ENCODE measurements around the gene SRD5A3. TPM values are rescaled to one million over a fixed set of nuclear protein-coding genes. Genes with fewer than 3 reads are reported as not detected.
A peak's percentile ranks its signal among the peaks of the same experiment; 100 is the strongest.

Gene SRD5A3
- total and polyA plus RNA-seq, 10 of the 15 experiments (the other 5 are each of a cell fraction or from before 2014, with no cell fraction given), result 1.6 to 20.4 (median 6.1) TPM

GRCh38 chr4:55409468-55410171, 63.6 kb downstream of the SRD5A3 start:
- Histone ChIP-seq H4K20me1 (ENCODE audit: control insufficient read depth, insufficient read depth) (peaks cover 3% of the 10 kb centered on the region; the same call in 1 of the 2 replicates), H3K4me2 (ENCODE audit: control insufficient read depth, insufficient read depth) (peak overlapping the region; percentile 11; the same call in 1 of the 2 replicates), H3K4me3 (no peak overlapping the region), H3K9me3 (replicated peaks; ENCODE audit: control insufficient read depth, insufficient read depth, low read length) (no peaks in the 10 kb centered on the region), H2AFZ (ENCODE audit: control insufficient read depth, low read depth, low read length) (no peak overlapping the region), H3K79me2 (ENCODE audit: control insufficient read depth, insufficient read depth, low read length) (peaks cover 67% of the 10 kb centered on the region), H3K4me1 (ENCODE audit: control insufficient read depth, insufficient read depth, low read length) (no peaks in the 10 kb centered on the region), H3K27me3 (replicated peaks in 1 of 2; ENCODE audit: control insufficient read depth in 2 of 2, insufficient read depth in 2 of 2, low read length in 1 of 2) (no peaks in the 10 kb centered on the region), H3K9ac (ENCODE audit: control insufficient read depth, insufficient read depth, low read length) (no peak overlapping the region), H3K36me3 (ENCODE audit: control insufficient read depth in 2 of 2, insufficient read depth in 2 of 2, low read length in 1 of 2) (peaks cover 2 to 15% of the 10 kb centered on the region in 2 experiments; a peak in 3 of 4 replicates), H3K27ac (ENCODE audit: control insufficient read depth, insufficient read depth) (no peak overlapping the region)
- in situ Hi-C loops (cut with MboI), result loop anchor here (10.0 to 25.0 kb wide), 2 partner anchors 325 to 453 kb away; partner anchors contain the start of gene EXOC1
- BruUV-seq (replicated peaks), result no TSS peak
- CTCF ChIA-PET, result interaction anchor here (0.9 to 4.3 kb wide), 29 partner anchors 8 to 1427 kb away, joined by 3 to 75 read pairs (median 5); partner anchors contain the start of genes CLOCK, SRD5A3 and TMEM165
- RAD21 ChIA-PET (ENCODE audit: unreplicated experiment), result interaction anchor here (0.6 to 4.0 kb wide), 14 partner anchors 10 to 538 kb away, joined by 3 to 41 read pairs (median 3); partner anchors contain the start of genes CLOCK and TMEM165
- POLR2A ChIA-PET, result interaction anchor here (0.6 to 1.4 kb wide), 6 partner anchors 11 to 142 kb away, joined by 3 to 10 read pairs (median 4); partner anchors contain the start of genes CLOCK and TMEM165
- 44% methylated on average over 10 of the region's 10 CpGs for WGBS (ENCODE audit: insufficient coverage, insufficient replicate concordance, low lambda C conversion rate, missing lambda C conversion rate)
- ATAC-seq (peak; percentile 93), FAIRE-seq (peak; percentile 62), DNase-seq (ENCODE audit: low read depth, low spot score) (peak; percentile 39)
- intact Hi-C loops (cut with micrococcal nuclease; ENCODE audit: unreplicated experiment), result loop anchor here (1.0 to 10.0 kb wide), 4 partner anchors 145 to 895 kb away; no protein-coding TSS in a partner anchor
- SMC1A ChIA-PET (ENCODE audit: uncharacterized antibody, unreplicated experiment), result interaction anchor here (0.8 to 4.3 kb wide), 20 partner anchors 8 to 892 kb away, joined by 3 to 36 read pairs (median 5); partner anchors contain the start of gene SRD5A3
- TF ChIP-seq CBX5 (IDR thresholded peaks at IDR 0.05; ENCODE audit: low read depth), result 0 out of 2 replicates have a peak, but pooled peaks have one; percentile 37
- no peak for TF ChIP-seq KDM1A (IDR thresholded peaks at IDR 0.05; ENCODE audit: borderline replicate concordance)
- TF ChIP-seq MEF2B (IDR thresholded peaks at IDR 0.05; ENCODE audit: partially characterized antibody, poor library complexity, severe bottlenecking), result peak; percentile 97
- TF ChIP-seq CEBPZ (IDR thresholded peaks at IDR 0.05; ENCODE audit: low read depth, low read length), result no peak
- TF ChIP-seq USF2 (IDR thresholded peaks at IDR 0.05; ENCODE audit: borderline replicate concordance, low read depth, low read length), result no peak
- TF ChIP-seq BCLAF1 (IDR thresholded peaks at IDR 0.05), result no peak
- TF ChIP-seq RAD21 (IDR thresholded peaks at IDR 0.05; ENCODE audit: insufficient read depth, low read depth, low read length), result peak; percentile 71
- TF ChIP-seq CHD1 (IDR thresholded peaks at IDR 0.05; ENCODE audit: low read depth, low read length), result no peak
- no peak for TF ChIP-seq PAX8 (IDR thresholded peaks at IDR 0.05)
- TF ChIP-seq SP1 (IDR thresholded peaks at IDR 0.05; ENCODE audit: low read depth, low read length), result no peak
- no peak for TF ChIP-seq IRF5 (IDR thresholded peaks at IDR 0.05; ENCODE audit: borderline replicate concordance)
- no peak for TF ChIP-seq PML (IDR thresholded peaks at IDR 0.05; ENCODE audit: low read length)

Measured in GM12878 (cell line).